SK-N-SH (cell line): ENCODE data around the gene IGFBPL1. TPM values are rescaled to one million over a fixed set of nuclear protein-coding genes. Genes with fewer than 3 reads are reported as not detected.

Source experiments
- CTCF ChIA-PET: fragments of 300-600, 350-600 bp; formaldehyde crosslinking; extraction: SDS; loops from one replicate; lab custom pipeline; 2021; lab: Yijun Ruan, JAX
- POLR2A ChIA-PET: fragments of 350-600 bp; sonication (Branson Sonifier 250); formaldehyde crosslinking; extraction: SDS; loops from one replicate; lab custom pipeline; 2020; ENCODE audit warnings: antibody characterized with exemption, inconsistent platforms; lab: Yijun Ruan, JAX
- DNase-seq: peaks from one replicate; pipeline ENCODE4 v3.0.0; 2012
- H2AFZ ChIP-seq: fragments of 200-600 bp; sonication (generic); 2 replicates; pipeline ENCODE4 v1.8.1; 2016; ENCODE audit warnings: antibody characterized with exemption, mild to moderate bottlenecking, low read depth
- H3F3A ChIP-seq: fragments of 200-600 bp; sonication (generic); replicated peaks from 2 replicates; pipeline ENCODE3; 2016; ENCODE audit warnings: antibody characterized with exemption, mild to moderate bottlenecking; ENCODE audit not compliant: insufficient read depth
- H3K27ac ChIP-seq, 2 experiments: fragments of 200-500 bp in 1 of 2; fragments of 200-600 bp in 1 of 2; sonication (Bioruptor generic) in 1 of 2; sonication (generic), shearing (Covaris generic) in 1 of 2; 2 replicates each; pipeline versions ENCODE4 v1.5.1 to v1.6.1; 2014 to 2016; ENCODE audit warnings: low read depth in 2 of 2, inconsistent platforms in 1 of 2, low read length in 1 of 2, mild to moderate bottlenecking in 1 of 2, mixed read lengths in 1 of 2
- H3K27me3 ChIP-seq: fragments of 200-600 bp; sonication (generic), shearing (Covaris generic); 2 replicates; pipeline ENCODE4 v1.6.1; 2016; ENCODE audit warnings: mixed run types; ENCODE audit not compliant: insufficient read depth
- H3K36me3 ChIP-seq, 2 experiments: fragments of 200-500 bp in 1 of 2; fragments of 200-600 bp in 1 of 2; sonication (Bioruptor generic) in 1 of 2; sonication (generic) in 1 of 2; replicated peaks in 1 of 2; 2 replicates each; pipeline versions ENCODE3 to v1.5.1; 2014 to 2016; ENCODE audit warnings: low read length in 1 of 2, mild to moderate bottlenecking in 1 of 2; ENCODE audit not compliant: insufficient read depth in 2 of 2, control insufficient read depth in 1 of 2
- H3K4me1 ChIP-seq, 2 experiments: fragments of 200-500 bp in 1 of 2; fragments of 200-600 bp in 1 of 2; sonication (Bioruptor generic) in 1 of 2; sonication (generic), shearing (Covaris generic) in 1 of 2; 2 replicates each; pipeline versions ENCODE4 v1.5.1 to v1.6.1; 2014 to 2016; ENCODE audit warnings: low read depth in 1 of 2, low read length in 1 of 2, mixed run types in 1 of 2; ENCODE audit not compliant: insufficient read depth in 2 of 2, control insufficient read depth in 1 of 2
- H3K4me2 ChIP-seq: fragments of 200-600 bp; sonication (generic), shearing (Covaris generic); 2 replicates; pipeline ENCODE4 v1.6.1; 2017; ENCODE audit warnings: mixed run types
- H3K4me3 ChIP-seq, 2 experiments: fragments of 200-500 bp in 1 of 2; fragments of 200-600 bp in 1 of 2; sonication (Bioruptor generic) in 1 of 2; sonication (generic), shearing (Covaris generic) in 1 of 2; 2 replicates each; pipeline versions ENCODE4 v1.5.1 to v1.8.1; 2014 to 2016; ENCODE audit warnings: low read depth in 2 of 2, inconsistent platforms in 1 of 2, low read length in 1 of 2, mild to moderate bottlenecking in 1 of 2, mixed read lengths in 1 of 2, moderate library complexity in 1 of 2
- H3K79me2 ChIP-seq: fragments of 200-600 bp; sonication (generic); 2 replicates; pipeline ENCODE4 v1.8.1; 2017; ENCODE audit warnings: mild to moderate bottlenecking; ENCODE audit not compliant: insufficient read depth
- H3K9ac ChIP-seq: fragments of 200-600 bp; sonication (generic); 2 replicates; pipeline ENCODE4 v1.6.1; 2017; ENCODE audit warnings: mixed run types
- H3K9me2 ChIP-seq: fragments of 200-600 bp; sonication (generic); 2 replicates; pipeline ENCODE4 v1.6.1; 2017; ENCODE audit warnings: mixed run types
- H3K9me3 ChIP-seq: fragments of 200-600 bp; sonication (generic); 2 replicates; pipeline ENCODE4 v1.6.1; 2017; ENCODE audit warnings: mixed run types, mild to moderate bottlenecking, moderate library complexity
- H4K20me1 ChIP-seq: fragments of 200-600 bp; sonication (generic); 2 replicates; pipeline ENCODE4 v1.6.1; 2017; ENCODE audit warnings: mild to moderate bottlenecking, mixed run types; ENCODE audit not compliant: insufficient read depth
- EP300 ChIP-seq, 2 experiments: IDR thresholded peaks; 2 replicates each; pipeline versions ENCODE4 v1.4.0 to v1.6.1; 2012; ENCODE audit warnings: borderline replicate concordance in 1 of 2, low read depth in 1 of 2, low read length in 1 of 2
- FOSL2 ChIP-seq: IDR thresholded peaks from 2 replicates; pipeline ENCODE4 v1.4.0; 2012; ENCODE audit warnings: low read depth, mild to moderate bottlenecking, moderate library complexity, borderline replicate concordance
- GABPA ChIP-seq: IDR thresholded peaks from 2 replicates; pipeline ENCODE4 v1.4.0; 2012; ENCODE audit warnings: low read depth, mild to moderate bottlenecking
- JUND ChIP-seq: IDR thresholded peaks from 2 replicates; pipeline ENCODE4 v1.4.0; 2012
- NFIC ChIP-seq: IDR thresholded peaks from 2 replicates; pipeline ENCODE4 v1.4.0; 2012; ENCODE audit warnings: borderline replicate concordance
- RAD21 ChIP-seq: IDR thresholded peaks from 2 replicates; pipeline ENCODE4 v1.6.1; 2012; ENCODE audit warnings: mild to moderate bottlenecking, low read length
- RXRA ChIP-seq: IDR thresholded peaks from 2 replicates; pipeline ENCODE4 v1.4.0; 2012; ENCODE audit warnings: low read depth, mild to moderate bottlenecking, borderline replicate concordance
- SMC3 ChIP-seq: IDR thresholded peaks from 2 replicates; pipeline ENCODE4 v1.6.1; 2012; ENCODE audit warnings: low read depth, low read length, improper control_type of control experiment
- TCF12 ChIP-seq: IDR thresholded peaks from 2 replicates; pipeline ENCODE4 v1.4.0; 2012
- TEAD4 ChIP-seq: IDR thresholded peaks from 2 replicates; pipeline ENCODE4 v1.4.0; 2012; ENCODE audit warnings: mild to moderate bottlenecking, borderline replicate concordance; ENCODE audit not compliant: insufficient read depth
- YY1 ChIP-seq: IDR thresholded peaks from 2 replicates; pipeline ENCODE4 v1.4.0; 2012; ENCODE audit warnings: low read depth, mild to moderate bottlenecking
- WGBS: methylation state at CpG from one replicate; pipeline ENCODE4 v1.1.6; 2017; ENCODE audit warnings: low lambda C conversion rate; 5-methylcytosine and 5-hydroxymethylcytosine counted together
- polyA plus RNA-seq, 3 experiments: library from polyadenylated mRNA; depleted of rRNA; stranded (reverse); fragments of >200 nt; gene quantifications; 2 replicates each; pipeline ENCODE4 v1.2.3, GENCODE V29; 2012
- TF ChIP-seq, protein P1 (sequence below): fragments of 150-350 bp; IDR thresholded peaks from 2 replicates; pipeline ENCODE4 v1.6.1; 2016; ENCODE audit warnings: mild to moderate bottlenecking, low read depth, low read length
- TF ChIP-seq, protein P2 (sequence below): IDR thresholded peaks from 2 replicates; pipeline ENCODE4 v1.4.0; 2012; ENCODE audit warnings: low read depth
- TF ChIP-seq, protein P3 (sequence below): IDR thresholded peaks from 2 replicates; pipeline ENCODE4 v1.6.1; 2012; ENCODE audit warnings: mild to moderate bottlenecking, low read depth, low read length, moderate library complexity
- TF ChIP-seq, protein P4 (sequence below): fragments of 200-600 bp; sonication (generic); IDR thresholded peaks from 2 replicates; pipeline ENCODE4 v1.6.1; 2017; ENCODE audit warnings: antibody characterized with exemption, mild to moderate bottlenecking, moderate library complexity

IGFBPL1 gene
- polyA plus RNA-seq, 1 of the 3 experiments (the other 2 are of a cell fraction) = 0.41 TPM

DNA sequence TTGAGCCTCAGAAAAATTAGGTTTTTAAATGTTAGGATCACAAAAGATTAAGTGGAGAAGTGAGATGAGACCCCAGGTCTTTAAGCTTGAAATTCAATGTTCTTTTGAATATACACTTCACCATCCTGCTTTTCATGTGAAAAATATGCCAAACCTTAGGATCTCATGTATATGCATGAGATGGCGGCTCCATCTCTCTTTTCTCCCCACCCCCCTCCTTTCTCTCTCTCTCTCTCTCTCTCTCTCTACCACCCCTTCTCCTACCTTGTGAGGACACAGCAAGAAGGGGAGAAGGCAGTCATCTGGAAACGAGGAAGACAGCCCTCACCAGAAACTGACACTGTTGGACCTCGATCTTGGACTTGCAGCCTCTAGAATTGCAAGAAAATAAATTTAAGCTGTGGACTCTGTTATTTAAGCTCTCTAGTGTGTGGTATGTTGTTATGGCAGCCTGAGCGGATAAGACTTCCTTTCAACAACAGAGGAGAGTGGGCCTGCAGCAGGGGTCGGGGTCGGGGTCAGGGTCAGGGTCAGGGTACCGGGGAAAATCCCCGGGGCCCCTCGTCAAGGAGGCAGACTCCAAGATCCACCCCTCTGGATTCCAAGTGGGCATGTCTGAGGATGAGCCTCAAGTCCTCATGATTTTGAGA lies 48.1 kb downstream of the IGFBPL1 start:
- DNase-seq = no peak
- CTCF ChIA-PET = interaction anchor here (0.9 to 2.9 kb wide), 6 partner anchors 9 to 462 kb away, joined by 3 to 10 read pairs (median 3); no protein-coding TSS in a partner anchor
- Histone ChIP-seq H3K9ac (no peak overlapping the region), H2AFZ (no peak overlapping the region), H3K4me1 (peaks cover 0 to 26% of the 10 kb centered on the region in 2 experiments; a peak in 2 of 4 replicates)
- WGBS = 64% methylated on average over 4 of the region's 9 CpGs
- no peak for TF ChIP-seq JUND
- TF ChIP-seq, protein P1, sequence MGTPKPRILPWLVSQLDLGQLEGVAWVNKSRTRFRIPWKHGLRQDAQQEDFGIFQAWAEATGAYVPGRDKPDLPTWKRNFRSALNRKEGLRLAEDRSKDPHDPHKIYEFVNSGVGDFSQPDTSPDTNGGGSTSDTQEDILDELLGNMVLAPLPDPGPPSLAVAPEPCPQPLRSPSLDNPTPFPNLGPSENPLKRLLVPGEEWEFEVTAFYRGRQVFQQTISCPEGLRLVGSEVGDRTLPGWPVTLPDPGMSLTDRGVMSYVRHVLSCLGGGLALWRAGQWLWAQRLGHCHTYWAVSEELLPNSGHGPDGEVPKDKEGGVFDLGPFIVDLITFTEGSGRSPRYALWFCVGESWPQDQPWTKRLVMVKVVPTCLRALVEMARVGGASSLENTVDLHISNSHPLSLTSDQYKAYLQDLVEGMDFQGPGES = no peak
- TF ChIP-seq TEAD4 = no peak
- TF ChIP-seq FOSL2 = no peak
- TF ChIP-seq NFIC = no peak
- no peak for TF ChIP-seq GABPA
- TF ChIP-seq, protein P2, sequence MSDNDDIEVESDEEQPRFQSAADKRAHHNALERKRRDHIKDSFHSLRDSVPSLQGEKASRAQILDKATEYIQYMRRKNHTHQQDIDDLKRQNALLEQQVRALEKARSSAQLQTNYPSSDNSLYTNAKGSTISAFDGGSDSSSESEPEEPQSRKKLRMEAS = no peak
- TF ChIP-seq, protein P3, sequence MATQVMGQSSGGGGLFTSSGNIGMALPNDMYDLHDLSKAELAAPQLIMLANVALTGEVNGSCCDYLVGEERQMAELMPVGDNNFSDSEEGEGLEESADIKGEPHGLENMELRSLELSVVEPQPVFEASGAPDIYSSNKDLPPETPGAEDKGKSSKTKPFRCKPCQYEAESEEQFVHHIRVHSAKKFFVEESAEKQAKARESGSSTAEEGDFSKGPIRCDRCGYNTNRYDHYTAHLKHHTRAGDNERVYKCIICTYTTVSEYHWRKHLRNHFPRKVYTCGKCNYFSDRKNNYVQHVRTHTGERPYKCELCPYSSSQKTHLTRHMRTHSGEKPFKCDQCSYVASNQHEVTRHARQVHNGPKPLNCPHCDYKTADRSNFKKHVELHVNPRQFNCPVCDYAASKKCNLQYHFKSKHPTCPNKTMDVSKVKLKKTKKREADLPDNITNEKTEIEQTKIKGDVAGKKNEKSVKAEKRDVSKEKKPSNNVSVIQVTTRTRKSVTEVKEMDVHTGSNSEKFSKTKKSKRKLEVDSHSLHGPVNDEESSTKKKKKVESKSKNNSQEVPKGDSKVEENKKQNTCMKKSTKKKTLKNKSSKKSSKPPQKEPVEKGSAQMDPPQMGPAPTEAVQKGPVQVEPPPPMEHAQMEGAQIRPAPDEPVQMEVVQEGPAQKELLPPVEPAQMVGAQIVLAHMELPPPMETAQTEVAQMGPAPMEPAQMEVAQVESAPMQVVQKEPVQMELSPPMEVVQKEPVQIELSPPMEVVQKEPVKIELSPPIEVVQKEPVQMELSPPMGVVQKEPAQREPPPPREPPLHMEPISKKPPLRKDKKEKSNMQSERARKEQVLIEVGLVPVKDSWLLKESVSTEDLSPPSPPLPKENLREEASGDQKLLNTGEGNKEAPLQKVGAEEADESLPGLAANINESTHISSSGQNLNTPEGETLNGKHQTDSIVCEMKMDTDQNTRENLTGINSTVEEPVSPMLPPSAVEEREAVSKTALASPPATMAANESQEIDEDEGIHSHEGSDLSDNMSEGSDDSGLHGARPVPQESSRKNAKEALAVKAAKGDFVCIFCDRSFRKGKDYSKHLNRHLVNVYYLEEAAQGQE = no peak
- TF ChIP-seq TCF12 = no peak
- TF ChIP-seq, all 33 proteins: peak for 0
- H4K20me1 ChIP-seq = no peaks in the 10 kb centered on the region
- H3K27me3 ChIP-seq = peaks cover 14% of the 10 kb centered on the region; the same call in 1 of the 2 replicates
- no peaks in the 10 kb centered on the region for H3K9me2 ChIP-seq
- H3K9me3 ChIP-seq = no peaks in the 10 kb centered on the region
- H3K27ac ChIP-seq = no peak overlapping the region
- no peak overlapping the region for H3K4me2 ChIP-seq
- no peak overlapping the region for H3K4me3 ChIP-seq
- no peaks in the 10 kb centered on the region for H3F3A ChIP-seq
- no peaks in the 10 kb centered on the region for H3K36me3 ChIP-seq
- POLR2A ChIA-PET = no interaction called here
- H3K79me2 ChIP-seq = no peaks in the 10 kb centered on the region

DNA sequence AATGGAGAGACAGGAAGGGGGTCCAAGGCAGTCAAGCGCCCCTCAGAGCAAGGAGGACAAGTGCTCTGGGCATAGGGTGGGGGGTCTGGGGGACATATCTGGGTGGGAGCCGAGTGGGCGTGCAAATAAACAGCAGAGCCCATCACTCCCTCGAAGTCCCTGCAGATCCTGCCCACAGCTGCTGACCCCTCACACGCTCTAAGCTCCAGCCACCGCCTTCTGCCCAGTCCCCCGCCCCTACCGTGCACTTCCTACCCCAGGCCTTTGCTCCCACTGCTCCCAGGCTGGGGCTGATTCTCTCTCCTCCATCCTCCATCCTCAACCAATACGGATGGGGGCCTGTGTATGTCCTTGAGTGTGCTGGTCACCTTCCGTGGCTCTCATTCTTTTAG lies 48.7 kb downstream of the IGFBPL1 start:
- Histone ChIP-seq H3F3A (no peaks in the 10 kb centered on the region), H3K4me3 (no peak overlapping the region), H2AFZ (no peak overlapping the region), H3K36me3 (no peaks in the 10 kb centered on the region), H3K27me3 (peaks cover 14% of the 10 kb centered on the region; the same call in 1 of the 2 replicates), H4K20me1 (no peaks in the 10 kb centered on the region), H3K9me2 (no peaks in the 10 kb centered on the region), H3K27ac (no peak overlapping the region), H3K9ac (no peak overlapping the region), H3K9me3 (no peaks in the 10 kb centered on the region), H3K79me2 (no peaks in the 10 kb centered on the region), H3K4me1 (peaks cover 0 to 26% of the 10 kb centered on the region in 2 experiments; a peak in 2 of 4 replicates), H3K4me2 (no peak overlapping the region)
- POLR2A ChIA-PET = no interaction called here
- CTCF ChIA-PET = interaction anchor here (0.9 to 2.9 kb wide), 6 partner anchors 10 to 462 kb away, joined by 3 to 10 read pairs (median 4); no protein-coding TSS in a partner anchor
- 58% methylated on average over 9 of the region's 10 CpGs for WGBS
- DNase-seq = no peak
- TF ChIP-seq, protein P2 = no peak
- TF ChIP-seq SMC3 (no peak), EP300 (IDR thresholded peaks at IDR 0.05; ENCODE audit: borderline replicate concordance in 1 of 2, low read depth in 1 of 2, low read length in 1 of 2) (no peak), NFIC (no peak), YY1 (no peak), RAD21 (no peak), RXRA (no peak)
- TF ChIP-seq, protein P3 = no peak
- TF ChIP-seq, protein P4, sequence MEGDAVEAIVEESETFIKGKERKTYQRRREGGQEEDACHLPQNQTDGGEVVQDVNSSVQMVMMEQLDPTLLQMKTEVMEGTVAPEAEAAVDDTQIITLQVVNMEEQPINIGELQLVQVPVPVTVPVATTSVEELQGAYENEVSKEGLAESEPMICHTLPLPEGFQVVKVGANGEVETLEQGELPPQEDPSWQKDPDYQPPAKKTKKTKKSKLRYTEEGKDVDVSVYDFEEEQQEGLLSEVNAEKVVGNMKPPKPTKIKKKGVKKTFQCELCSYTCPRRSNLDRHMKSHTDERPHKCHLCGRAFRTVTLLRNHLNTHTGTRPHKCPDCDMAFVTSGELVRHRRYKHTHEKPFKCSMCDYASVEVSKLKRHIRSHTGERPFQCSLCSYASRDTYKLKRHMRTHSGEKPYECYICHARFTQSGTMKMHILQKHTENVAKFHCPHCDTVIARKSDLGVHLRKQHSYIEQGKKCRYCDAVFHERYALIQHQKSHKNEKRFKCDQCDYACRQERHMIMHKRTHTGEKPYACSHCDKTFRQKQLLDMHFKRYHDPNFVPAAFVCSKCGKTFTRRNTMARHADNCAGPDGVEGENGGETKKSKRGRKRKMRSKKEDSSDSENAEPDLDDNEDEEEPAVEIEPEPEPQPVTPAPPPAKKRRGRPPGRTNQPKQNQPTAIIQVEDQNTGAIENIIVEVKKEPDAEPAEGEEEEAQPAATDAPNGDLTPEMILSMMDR = no peak
